HG03521 (cell line): Measurements from ENCODE around the gene PHC1.
"Not testable (repeated sequence)": the region's sequence is repeated elsewhere in the genome, so short reads cannot be mapped to it uniquely, and the experiment has no call there.

Experiments used
- ATAC-seq: cut with Tn5 transposase; IDR thresholded peaks from one replicate; pipeline ENCODE4 v1.9.1; 2021; ENCODE audit warnings: mild to moderate bottlenecking, moderate library complexity; ENCODE audit not compliant: unreplicated experiment

Gene PHC1

GRCh38 chr12:8909752-8910151 is 4.6 kb upstream of the PHC1 start:
- no peak for ATAC-seq

- ATAC-seq = no peak
Observed at GRCh38 chr12:8911606-8912268, 2.6 kb upstream of the PHC1 start.

- ATAC-seq = no peak
Observed at GRCh38 chr12:8912914-8913313, 1.4 kb upstream of the PHC1 start.

GRCh38 chr12:8913702-8914032 is 642 bp upstream of the PHC1 start:
- no peak for ATAC-seq

- ATAC-seq = peak; percentile 50
Observed at GRCh38 chr12:8914716-8915526, 612 bp downstream of the PHC1 start.

GRCh38 chr12:8916154-8916553 is 1.8 kb downstream of the PHC1 start:
- ATAC-seq = no peak

GRCh38 chr12:8917031-8917430 is 2.7 kb downstream of the PHC1 start:
- ATAC-seq = no peak

GRCh38 chr12:8917751-8918150 is 3.4 kb downstream of the PHC1 start:
- ATAC-seq = no peak

- not testable (repeated sequence) for ATAC-seq
Observed at GRCh38 chr12:8919643-8920042, 5.3 kb downstream of the PHC1 start.

- no peak for ATAC-seq
Observed at GRCh38 chr12:8922544-8922943, 8.2 kb downstream of the PHC1 start.

GRCh38 chr12:8930655-8931323 is 16.5 kb downstream of the PHC1 start:
- ATAC-seq = not testable (repeated sequence)

- not testable (repeated sequence) for ATAC-seq
Observed at GRCh38 chr12:8932464-8932863, 18.2 kb downstream of the PHC1 start.

GRCh38 chr12:8934080-8934479 is 19.8 kb downstream of the PHC1 start:
- not testable (repeated sequence) for ATAC-seq

- no peak for ATAC-seq
Observed at GRCh38 chr12:8936735-8937134, 22.4 kb downstream of the PHC1 start.

- not testable (repeated sequence) for ATAC-seq
Observed at GRCh38 chr12:8937842-8938442, 23.6 kb downstream of the PHC1 start.

- ATAC-seq = no peak
Observed at GRCh38 chr12:8941691-8942478, 27.6 kb downstream of the PHC1 start.

- no peak for ATAC-seq
Observed at GRCh38 chr12:8943565-8944186, 29.4 kb downstream of the PHC1 start.

GRCh38 chr12:8946733-8947132 is 32.4 kb downstream of the PHC1 start:
- no peak for ATAC-seq

GRCh38 chr12:8947737-8948136 is 33.4 kb downstream of the PHC1 start:
- no peak for ATAC-seq

- no peak for ATAC-seq
Observed at GRCh38 chr12:8948701-8949341, 34.5 kb downstream of the PHC1 start.
